OCI-LY7 (cell line): ENCODE data around the gene ZDHHC11B. TPM values are rescaled to one million over a fixed set of nuclear protein-coding genes. Genes with fewer than 3 reads are reported as not detected.
"Not testable (repeated sequence)": the region's sequence is repeated elsewhere in the genome, so short reads cannot be mapped to it uniquely, and the experiment has no call there.

ENCODE experiments used
- BruUV-seq: library from RNA; stranded (reverse); fragments of 400-500 nt; replicated peaks from 2 replicates; lab custom pipeline; 2021; lab: Mats Ljungman, UMichigan
- CTCF ChIA-PET: fragments of 300-600 bp; sonication (Branson Sonifier 250); formaldehyde crosslinking; loops from one replicate; lab custom pipeline; 2022; ENCODE audit warnings: antibody characterized with exemption; ENCODE audit not compliant: unreplicated experiment; lab: Charles Lee
- POLR2A ChIA-PET: fragments of 300-600 bp; sonication (Branson Sonifier 250); formaldehyde crosslinking; loops from one replicate; lab custom pipeline; 2022; ENCODE audit warnings: antibody characterized with exemption; lab: Charles Lee
- DNase-seq: peaks from one replicate; pipeline ENCODE4 v3.0.0-alpha.2; 2015; ENCODE audit warnings: low spot score
- H2AFZ ChIP-seq: fragments of 200-600 bp; sonication (generic), shearing (Covaris generic); 2 replicates; pipeline ENCODE4 v1.6.1; 2014; ENCODE audit warnings: mild to moderate bottlenecking, antibody characterized with exemption, low read length, moderate library complexity
- H3K27ac ChIP-seq: fragments of 200-600 bp; sonication (generic); 2 replicates; pipeline ENCODE4 v1.5.1; 2014; ENCODE audit warnings: mixed run types, low read depth, mild to moderate bottlenecking, moderate library complexity, low read length, inconsistent platforms; ENCODE audit not compliant: poor library complexity, severe bottlenecking
- H3K36me3 ChIP-seq: fragments of 200-600 bp; sonication (generic); 2 replicates; pipeline ENCODE4 v1.6.1; 2014; ENCODE audit warnings: mild to moderate bottlenecking, antibody characterized with exemption, low read length, moderate library complexity, mixed read lengths; ENCODE audit not compliant: insufficient read depth
- H3K4me1 ChIP-seq: fragments of 200-600 bp; sonication (generic); 2 replicates; pipeline ENCODE4 v1.5.1; 2014; ENCODE audit warnings: mild to moderate bottlenecking, low read length; ENCODE audit not compliant: insufficient read depth, poor library complexity, severe bottlenecking
- H3K4me2 ChIP-seq: fragments of 200-600 bp; sonication (generic); 2 replicates; pipeline ENCODE4 v1.6.1; 2014; ENCODE audit warnings: mild to moderate bottlenecking, low read length
- H3K4me3 ChIP-seq: fragments of 200-600 bp; sonication (generic); 2 replicates; pipeline ENCODE4 v1.5.1; 2014; ENCODE audit warnings: mild to moderate bottlenecking, low read depth, low read length; ENCODE audit not compliant: poor library complexity, severe bottlenecking
- H3K79me2 ChIP-seq: fragments of 200-600 bp; sonication (generic); 2 replicates; pipeline ENCODE4 v1.6.1; 2016; ENCODE audit warnings: low read depth, mild to moderate bottlenecking, low read length, moderate library complexity, mixed read lengths; ENCODE audit not compliant: insufficient read depth
- H3K9me2 ChIP-seq: fragments of 200-600 bp; sonication (generic); 2 replicates; pipeline ENCODE4 v1.6.1; 2016; ENCODE audit warnings: mild to moderate bottlenecking, low read length, mixed read lengths; ENCODE audit not compliant: insufficient read depth
- H3K9me3 ChIP-seq: fragments of 200-600 bp; sonication (generic); 2 replicates; pipeline ENCODE4 v1.6.1; 2014; ENCODE audit warnings: mild to moderate bottlenecking, mixed run types, low read length, mixed read lengths
- H4K20me1 ChIP-seq: fragments of 200-600 bp; sonication (generic); 2 replicates; pipeline ENCODE4 v1.6.1; 2014; ENCODE audit warnings: mild to moderate bottlenecking, antibody characterized with exemption, low read length, moderate library complexity, mixed read lengths; ENCODE audit not compliant: insufficient read depth
- CTCF ChIP-seq: fragments of 200-600 bp; sonication (generic); conservative IDR thresholded peaks from 2 replicates; pipeline ENCODE4 v1.5.1; 2014; ENCODE audit warnings: mild to moderate bottlenecking, antibody characterized with exemption, low read length, moderate library complexity, mixed read lengths
- EZH2phosphoT487 ChIP-seq: fragments of 200-600 bp; sonication (generic); IDR thresholded peaks from 2 replicates; pipeline ENCODE4 v1.6.1; 2018; ENCODE audit warnings: low read depth, borderline replicate concordance, mild to moderate bottlenecking, mixed run types, antibody characterized with exemption, low read length, moderate library complexity, mixed read lengths
- intact Hi-C: fragments of 100-400 bp; cut with micrococcal nuclease; formaldehyde crosslinking; loops from one replicate; pipeline ENCODE4 v1.10.0; 2022; ENCODE audit not compliant: unreplicated experiment
- total RNA-seq, 2 experiments: library from RNA; depleted of rRNA in 1 of 2; stranded (reverse); fragments of >200 nt in 1 of 2; shearing (Covaris generic) in 1 of 2; gene quantifications; 2 replicates each; pipeline ENCODE4 v1.2.3, GENCODE V29; 2014 to 2022

ZDHHC11B gene
- total RNA-seq, 2 experiments from 2014 or later = 0.29 TPM; not detected in 1

GRCh38 chr5:771087-771781 lies 13.3 kb downstream of the ZDHHC11B start:
- DNase-seq, CTCF ChIA-PET, BruUV-seq: not testable (repeated sequence)

GRCh38 chr5:770585-770984 lies 13.9 kb downstream of the ZDHHC11B start:
- H3K4me3 ChIP-seq, H3K4me2 ChIP-seq, H3K4me1 ChIP-seq, H3K9me2 ChIP-seq, BruUV-seq, H2AFZ ChIP-seq, H3K36me3 ChIP-seq, H4K20me1 ChIP-seq, DNase-seq, POLR2A ChIA-PET, intact Hi-C loops, CTCF ChIA-PET, H3K27ac ChIP-seq, H3K9me3 ChIP-seq, H3K79me2 ChIP-seq: not testable (repeated sequence)

More at GRCh38 chr5:771087-771781, 13.3 kb downstream of the ZDHHC11B start:
- H3K79me2 ChIP-seq, H3K4me3 ChIP-seq, H3K4me1 ChIP-seq, H3K9me2 ChIP-seq, H4K20me1 ChIP-seq, H3K36me3 ChIP-seq, H2AFZ ChIP-seq, H3K4me2 ChIP-seq, intact Hi-C loops, POLR2A ChIA-PET, H3K9me3 ChIP-seq, H3K27ac ChIP-seq: not testable (repeated sequence)

GRCh38 chr5:769485-770145 lies 14.9 kb downstream of the ZDHHC11B start:
- POLR2A ChIA-PET = interaction anchor here (0.6 kb wide), 1 partner anchor 524 kb away, joined by 5 read pairs; no protein-coding TSS in a partner anchor
- DNase-seq, H2AFZ ChIP-seq, intact Hi-C loops, H3K4me1 ChIP-seq, H4K20me1 ChIP-seq, H3K27ac ChIP-seq, CTCF ChIA-PET, H3K9me3 ChIP-seq, H3K79me2 ChIP-seq, H3K9me2 ChIP-seq, H3K36me3 ChIP-seq, BruUV-seq, H3K4me2 ChIP-seq, H3K4me3 ChIP-seq: not testable (repeated sequence)

GRCh38 chr5:766666-767431 lies 17.7 kb downstream of the ZDHHC11B start:
- Histone ChIP-seq H2AFZ (no peak overlapping the region), H3K4me2 (no peak overlapping the region), H3K4me3 (no peak overlapping the region), H3K36me3 (no peaks in the 10 kb centered on the region), H3K79me2 (no peaks in the 10 kb centered on the region), H3K4me1 (no peaks in the 10 kb centered on the region), H3K27ac (no peak overlapping the region), H4K20me1 (no peaks in the 10 kb centered on the region), H3K9me2 (no peaks in the 10 kb centered on the region), H3K9me3 (no peaks in the 10 kb centered on the region)
- intact Hi-C loops = no loop called here
- ChIA-PET CTCF (no interaction called here), POLR2A (no interaction called here)
- DNase-seq = no peak
- TF ChIP-seq EZH2phosphoT487 (no peak), CTCF (no peak)
- BruUV-seq = no TSS peak
